GM18870 (cell line): ENCODE measurements around the gene CD69.

Experiments
- ATAC-seq: cut with Tn5 transposase; IDR thresholded peaks from one replicate; pipeline ENCODE4 v1.9.1; 2021; ENCODE audit warnings: moderate library complexity; ENCODE audit not compliant: unreplicated experiment

The CD69 gene

DNA sequence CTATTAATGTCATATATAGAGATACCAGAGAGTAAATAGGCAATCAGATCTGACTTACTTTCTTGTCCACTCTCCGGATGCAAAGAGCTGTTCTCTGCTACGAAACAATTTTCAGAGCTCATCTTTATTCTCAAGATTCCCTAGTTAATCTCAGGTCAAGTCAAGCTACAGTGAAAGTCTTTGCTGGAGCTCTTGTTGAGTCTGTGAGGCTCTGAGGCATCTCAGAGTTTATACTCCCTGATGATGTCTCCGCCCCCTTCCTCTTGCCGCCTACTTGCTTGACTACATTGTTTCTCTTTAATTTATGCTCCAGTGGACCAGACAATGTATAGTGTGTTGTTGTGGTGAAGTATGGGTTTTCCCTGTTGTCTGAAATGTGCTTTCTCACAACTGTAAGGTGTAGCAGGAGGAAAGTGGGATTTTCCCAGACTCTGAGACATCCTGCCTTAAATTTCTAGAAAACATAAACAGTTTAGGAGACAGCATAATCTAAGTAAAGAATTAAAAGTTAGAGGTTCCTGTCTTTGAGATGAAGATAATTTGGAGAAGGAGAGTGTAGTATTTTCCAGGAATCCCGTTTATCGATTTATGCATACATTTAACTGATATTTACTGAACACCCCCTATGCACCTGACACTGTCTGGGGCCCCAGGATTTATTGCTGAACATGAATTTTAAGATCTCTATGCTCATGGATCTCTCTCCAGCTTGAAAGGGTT, at the start of gene CD69:
Gene CD69 (minus strand): TSS at position 203 of the 720 bp plus-strand sequence. CDS start 81 bp downstream, at position 122.
- peak; percentile 32 for ATAC-seq

DNA sequence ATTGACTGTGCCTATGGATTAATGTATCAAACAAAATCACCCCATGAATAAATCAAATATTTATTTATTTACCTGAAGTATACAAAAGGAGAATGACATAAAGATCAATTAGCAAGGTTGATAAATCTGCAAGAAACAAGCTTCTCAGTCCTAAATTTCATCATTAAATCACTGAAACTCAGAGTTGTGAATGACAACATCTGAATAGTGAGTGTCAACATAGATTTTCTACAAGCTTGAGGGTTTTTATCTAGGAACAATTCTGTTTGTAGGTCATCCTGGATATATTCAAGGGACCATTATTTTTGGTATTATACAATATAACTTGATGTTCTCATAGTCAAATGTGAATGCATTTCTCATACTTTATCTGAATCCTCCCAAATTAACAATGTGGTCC, 49.2 kb upstream of the CD69 start:
- no peak for ATAC-seq

DNA sequence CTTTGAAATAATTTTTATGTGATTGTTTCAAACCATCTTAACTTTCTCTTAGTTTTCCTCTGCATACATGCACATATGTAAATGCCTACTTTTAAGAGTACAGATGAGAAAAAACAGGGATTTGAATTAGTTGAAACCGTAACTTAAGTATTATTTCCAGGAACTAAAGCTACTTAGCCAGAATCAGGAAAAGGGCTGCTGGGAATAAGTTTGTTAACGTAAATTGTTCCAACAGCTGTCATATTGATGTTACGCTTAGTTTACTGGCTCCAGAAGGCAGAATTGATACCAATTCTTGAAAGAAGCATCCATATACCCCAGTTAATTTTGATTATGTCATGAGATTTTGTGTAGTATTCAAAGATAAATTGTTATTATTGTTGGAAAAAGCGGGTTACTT, 48.6 kb upstream of the CD69 start:
- no peak for ATAC-seq

DNA sequence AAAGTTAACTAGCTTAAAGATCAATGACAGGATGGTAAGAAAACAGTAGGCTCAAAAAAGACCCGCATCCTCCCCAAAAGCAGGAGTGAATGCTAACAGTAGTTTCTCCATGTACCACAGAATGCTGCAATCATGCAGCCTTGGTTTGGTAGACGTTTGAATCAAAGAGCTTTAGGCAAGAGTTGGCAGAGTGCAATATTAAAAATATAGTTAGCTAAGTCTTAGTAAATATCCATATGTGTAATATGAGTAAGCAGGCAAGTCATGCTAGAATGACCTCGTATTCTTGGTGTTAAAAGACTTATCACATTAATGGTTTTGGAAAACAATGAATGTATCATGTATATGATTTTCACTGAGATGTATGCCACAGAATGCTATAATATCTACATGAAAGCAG, 47.8 kb upstream of the CD69 start:
- no peak for ATAC-seq

DNA sequence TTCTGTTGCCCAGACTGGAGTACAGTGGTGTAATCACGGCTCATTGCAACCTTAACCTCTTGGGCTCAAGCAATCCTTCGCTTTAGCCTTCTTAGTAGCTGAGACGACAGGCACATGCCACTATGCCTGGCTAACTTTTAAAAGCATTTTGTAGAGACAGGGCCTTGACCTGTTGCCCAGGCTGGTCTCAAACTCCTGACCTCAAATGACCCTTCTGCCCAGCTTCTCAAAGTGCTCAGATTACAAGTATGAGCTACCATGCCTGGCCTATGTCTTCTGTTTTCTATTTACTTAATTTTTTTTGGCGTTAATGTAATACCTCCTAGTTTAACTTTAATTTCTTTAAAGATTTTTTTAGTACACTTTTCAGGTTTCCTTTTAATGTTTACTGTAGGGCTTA, 46.0 kb upstream of the CD69 start:
- ATAC-seq = no peak

DNA sequence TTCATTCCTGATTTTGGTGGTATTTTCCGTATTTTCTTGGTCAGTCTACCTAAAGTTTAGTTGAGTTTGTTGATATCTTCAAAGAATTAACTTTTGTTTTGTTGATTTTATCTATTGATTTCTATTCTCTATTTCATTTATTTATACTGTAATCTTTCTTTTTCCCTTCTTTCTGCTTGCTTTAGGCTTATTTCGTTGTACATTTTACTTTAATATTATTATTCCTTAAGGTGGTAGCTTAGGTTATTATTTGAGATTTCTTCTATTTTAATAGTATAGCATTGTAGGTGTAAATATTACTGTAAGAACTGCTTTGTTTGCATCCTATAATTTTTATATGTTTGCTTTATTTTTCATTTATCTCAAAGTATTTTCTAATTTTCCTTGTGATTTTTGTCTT, 45.2 kb upstream of the CD69 start:
- no peak for ATAC-seq

DNA sequence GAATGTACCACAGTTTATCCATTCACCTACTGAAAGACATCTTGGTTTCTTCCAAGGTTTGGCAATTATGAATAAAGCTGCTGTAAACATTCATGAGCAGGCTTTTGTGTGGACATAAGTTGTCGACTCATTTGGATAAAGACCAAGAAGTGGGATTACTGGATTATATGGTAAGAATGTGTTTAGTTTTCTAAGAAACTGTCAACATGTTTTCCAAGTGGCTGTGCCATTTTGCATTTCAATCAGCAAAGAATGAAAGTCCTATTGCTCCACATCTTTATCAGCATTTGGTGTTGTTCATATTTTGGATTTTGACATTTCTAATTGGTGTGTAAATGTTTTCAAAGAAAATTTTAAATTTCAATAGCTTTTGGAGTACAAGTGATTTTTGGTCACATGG, 39.3 kb upstream of the CD69 start:
- no peak for ATAC-seq

DNA sequence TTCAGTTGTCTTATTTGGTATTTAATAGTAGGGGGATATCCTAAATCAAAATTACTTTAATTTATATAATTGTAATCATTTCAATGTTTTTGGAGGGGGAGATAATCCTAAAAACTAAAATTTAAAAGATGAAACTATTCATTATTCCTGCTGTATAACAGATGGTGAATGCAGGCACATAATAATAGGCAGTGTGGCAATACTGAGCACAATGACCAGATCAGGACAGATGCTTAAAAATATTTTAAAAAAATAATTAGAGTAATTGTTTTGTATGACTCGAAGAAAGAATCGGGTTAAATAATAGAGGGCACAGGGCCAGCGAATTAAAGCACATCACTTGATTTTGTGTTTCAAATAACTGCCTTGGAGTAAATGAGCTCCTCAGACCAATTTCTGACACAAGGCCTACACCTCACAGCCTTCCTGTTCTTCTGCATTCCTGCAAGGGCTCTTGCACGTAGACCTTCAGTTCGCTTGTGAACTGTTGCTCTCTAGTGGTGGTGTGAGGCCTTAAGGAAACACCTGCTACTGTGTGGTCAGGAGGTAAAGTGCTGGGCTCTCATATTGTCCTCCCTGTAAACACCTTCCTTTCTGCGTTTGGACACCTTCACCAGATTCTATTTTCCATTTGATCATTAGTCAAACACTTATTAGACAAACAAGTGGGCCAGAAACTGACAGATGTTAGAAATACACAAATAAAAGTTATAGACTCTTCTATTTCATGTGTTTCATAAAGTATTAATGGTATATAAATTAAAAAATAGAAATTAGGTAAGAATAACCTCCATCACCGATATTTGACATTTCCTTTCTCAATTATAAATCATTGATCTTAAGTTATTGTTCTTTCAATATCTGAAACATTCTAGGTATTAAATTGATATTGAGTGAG, 37.3 kb upstream of the CD69 start:
- peak; percentile 82 for ATAC-seq

DNA sequence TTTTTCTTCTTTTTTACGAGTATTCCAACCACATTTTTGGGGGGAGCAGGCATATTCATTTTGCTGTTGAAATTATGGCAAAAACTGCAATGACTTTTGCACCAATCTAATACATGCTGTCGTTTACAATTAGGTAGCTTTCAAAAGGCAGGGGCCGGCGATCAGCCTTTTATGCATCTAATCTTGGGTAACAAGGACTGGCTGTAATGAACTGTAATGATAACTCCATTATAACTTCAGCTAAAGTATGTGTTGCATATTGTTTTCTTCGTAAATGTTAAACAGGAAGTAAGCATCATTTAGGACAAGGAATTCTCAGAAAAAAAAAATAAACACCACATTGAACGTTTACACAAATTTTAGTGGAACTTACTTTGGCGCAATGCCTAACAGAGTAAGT, 36.3 kb upstream of the CD69 start:
- ATAC-seq = no peak

DNA sequence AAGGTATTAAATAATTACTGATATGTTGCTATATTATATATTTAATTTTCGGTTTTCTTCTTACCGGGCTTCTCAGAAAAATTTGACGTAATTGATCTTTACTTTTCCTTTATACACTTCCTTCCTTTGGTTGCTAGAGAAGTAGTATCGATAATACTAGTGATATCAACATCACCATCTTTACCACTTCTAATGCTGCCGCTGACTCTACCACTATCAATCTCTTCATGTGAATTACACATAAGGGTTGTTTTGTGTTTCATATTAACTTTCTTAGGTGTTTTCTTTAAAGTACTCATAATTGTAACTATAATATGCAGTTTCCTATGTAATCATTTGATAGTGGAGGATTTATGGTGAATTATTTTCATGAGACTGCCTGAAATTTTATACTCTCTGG, 35.6 kb upstream of the CD69 start:
- no peak for ATAC-seq

DNA sequence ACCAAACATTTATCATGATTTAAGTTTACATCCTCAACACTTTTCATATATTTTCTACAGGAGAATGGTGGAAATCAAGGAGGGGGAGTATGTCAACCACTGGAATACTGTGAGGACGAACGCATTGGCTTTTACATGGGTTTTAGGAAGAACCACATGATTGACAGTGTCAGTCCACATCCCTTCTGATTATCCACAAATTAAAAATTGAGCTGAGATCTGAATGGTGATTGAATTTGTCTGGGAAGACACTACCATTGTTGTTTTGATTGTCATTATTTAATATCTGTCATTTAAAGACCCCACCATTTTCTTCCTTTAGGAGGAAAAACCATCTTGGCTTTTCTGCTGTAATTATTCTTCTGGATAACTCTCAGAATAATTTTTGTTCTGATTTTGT, 35.2 kb upstream of the CD69 start:
- ATAC-seq = no peak

DNA sequence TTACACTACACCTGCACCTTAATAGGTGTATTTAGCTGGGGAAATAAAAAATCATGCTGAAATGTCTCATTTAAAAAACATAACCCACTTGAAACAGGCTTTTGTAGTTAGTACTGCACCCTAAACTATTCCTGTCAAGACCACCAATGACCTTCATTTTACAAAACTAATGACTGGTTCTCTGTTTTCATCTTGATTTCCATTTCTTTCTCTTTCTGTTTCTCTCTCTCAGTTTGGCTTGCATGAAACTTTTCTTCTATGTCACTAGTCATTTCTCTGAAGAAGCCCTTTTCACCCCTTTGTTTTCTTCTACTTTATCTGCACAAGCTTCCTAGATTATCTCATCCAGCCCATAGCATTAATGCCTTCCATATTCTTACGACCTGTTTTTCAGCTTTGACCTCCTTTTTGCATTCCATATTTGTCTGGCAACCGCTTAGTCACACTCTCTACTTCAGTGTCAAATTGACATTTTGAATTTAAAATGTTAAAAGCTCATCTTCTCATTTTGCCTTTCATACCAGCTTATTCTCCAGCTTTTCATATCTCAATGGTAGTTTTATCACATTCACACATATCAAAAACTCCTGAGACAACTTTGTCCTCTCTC, 33.9 kb upstream of the CD69 start:
- peak; percentile 48 for ATAC-seq

DNA sequence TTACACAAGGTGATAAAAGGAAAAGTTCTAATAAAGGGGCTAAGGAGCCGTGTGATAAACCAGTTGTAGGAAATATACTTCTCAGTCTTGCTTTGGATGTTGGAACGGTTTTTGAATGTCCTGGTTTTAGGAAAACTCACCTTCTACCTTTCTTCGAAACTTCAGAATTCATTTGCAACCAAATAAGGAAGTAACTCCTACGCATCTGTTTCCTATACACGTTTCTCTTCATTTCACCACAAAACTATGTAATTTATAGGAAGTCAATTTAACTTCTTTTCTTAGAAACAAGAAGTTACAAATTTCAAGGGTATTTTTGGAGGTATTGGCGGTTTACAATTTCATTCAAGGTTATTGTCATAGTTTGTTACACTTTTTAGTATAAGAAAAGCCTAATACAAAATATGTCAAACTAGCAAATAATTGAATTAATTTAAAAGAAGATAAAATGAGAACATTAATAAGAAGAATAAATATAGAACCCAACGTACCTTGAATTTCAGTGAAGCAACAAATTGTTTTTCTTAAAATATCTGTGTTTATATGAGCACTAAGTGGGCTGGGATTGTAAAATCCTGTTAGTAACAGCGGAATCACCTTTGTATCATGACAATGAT, 33.2 kb upstream of the CD69 start:
- no peak for ATAC-seq

DNA sequence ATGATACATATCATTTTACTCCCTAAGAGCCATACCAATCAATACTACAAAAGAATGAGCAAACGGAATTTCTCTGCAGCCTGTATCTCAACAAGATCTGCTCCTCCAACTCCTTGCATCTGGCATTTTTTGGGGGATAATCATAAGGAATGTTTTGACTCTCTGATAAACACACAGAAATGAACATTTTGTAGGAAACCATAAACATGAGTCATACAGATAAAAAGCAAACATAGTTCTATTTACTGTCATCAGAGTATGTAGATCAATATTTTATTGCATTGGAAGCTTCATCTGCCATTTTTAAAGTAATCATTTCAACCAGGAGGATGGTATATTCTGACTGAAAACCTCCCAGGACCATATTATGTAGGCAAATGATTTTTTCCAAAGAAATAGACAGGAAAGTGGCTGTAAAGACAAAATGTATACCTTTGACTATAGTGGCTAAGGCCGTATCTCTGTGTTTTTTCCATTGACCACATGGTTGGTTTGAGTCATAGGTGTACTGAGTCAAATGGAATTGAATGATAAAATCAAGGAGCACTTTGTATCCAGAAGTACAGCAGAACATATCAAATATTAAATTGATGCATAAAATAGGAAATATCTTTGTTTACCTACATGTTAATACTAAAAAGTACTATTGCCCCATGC, 32.4 kb upstream of the CD69 start:
- ATAC-seq = no peak

DNA sequence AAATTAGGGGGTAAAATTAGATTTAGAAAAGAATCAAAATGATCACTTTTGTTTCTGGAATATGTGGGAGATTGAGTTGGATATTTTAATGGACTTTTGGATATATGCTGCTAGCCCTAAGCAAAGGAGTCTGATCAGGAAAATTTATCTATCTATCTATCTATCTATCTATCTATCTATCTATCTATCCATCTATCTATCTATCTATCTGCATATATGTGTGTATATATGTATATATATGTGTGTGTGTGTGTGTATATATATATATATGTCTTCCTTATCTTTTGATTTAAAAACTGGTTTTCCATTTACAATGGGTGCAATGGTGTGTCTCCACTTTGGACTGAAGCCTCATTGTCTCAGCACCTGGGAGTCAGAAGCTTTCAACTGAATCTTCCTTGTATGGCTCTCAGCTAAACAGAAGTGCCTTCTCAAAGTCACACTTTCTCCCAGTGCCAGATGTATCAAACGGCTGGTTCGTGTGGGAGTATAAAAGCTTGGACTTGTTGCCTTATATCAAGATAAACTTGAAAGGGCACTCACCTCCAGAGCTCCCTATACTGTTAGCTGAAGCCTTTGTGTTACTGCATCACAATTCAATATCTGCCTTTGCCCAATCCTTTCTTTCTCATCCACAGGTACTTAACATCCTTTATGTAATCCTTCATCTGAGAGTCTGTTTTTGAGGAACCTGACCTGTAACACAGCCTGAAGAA, 31.6 kb upstream of the CD69 start:
- ATAC-seq = no peak

DNA sequence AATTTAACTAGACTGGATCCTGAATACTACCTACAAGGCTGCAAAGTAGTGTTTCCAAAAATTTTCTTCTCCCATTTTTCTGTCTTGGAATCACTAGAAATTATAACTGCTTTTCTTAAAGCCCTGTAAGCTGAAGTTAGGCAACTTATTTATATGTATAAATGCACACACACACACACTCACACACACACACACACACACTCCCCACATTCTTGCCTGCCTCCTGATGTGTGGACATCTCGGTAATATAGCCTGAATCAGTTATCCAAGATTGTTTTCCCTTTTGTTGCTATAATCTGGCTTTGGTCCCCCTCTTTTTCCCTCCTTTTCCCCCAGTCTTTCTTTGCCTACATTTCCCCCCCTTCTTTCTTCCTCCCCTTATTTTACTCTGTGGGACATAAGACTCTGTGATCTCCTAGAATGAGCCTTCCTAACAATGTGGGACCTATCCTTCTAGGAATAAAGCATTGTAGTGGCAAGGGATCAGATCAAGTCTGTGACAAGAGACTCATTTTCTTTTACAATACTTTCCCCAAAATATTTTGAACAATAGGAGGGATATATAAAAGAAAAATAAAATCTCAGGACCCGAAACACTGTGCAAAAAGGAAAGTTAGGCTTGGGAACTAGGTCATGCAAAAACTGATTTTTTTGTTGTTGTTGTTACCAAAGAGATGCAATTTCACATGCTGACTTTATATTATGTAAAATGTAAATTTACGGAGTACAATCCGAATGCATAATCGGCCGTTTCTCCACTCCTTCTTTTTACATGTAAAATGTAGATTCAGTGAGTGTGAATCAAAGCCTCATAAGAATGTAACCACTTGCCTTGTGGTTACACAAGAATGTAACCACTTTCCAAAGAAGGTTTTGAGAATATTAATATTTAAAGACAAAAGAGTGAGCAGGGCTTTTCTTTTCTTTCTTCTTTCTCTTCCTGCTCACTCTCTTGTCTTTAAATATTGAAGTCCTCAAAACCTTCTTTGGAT, 26.3 kb upstream of the CD69 start:
- ATAC-seq = no peak

DNA sequence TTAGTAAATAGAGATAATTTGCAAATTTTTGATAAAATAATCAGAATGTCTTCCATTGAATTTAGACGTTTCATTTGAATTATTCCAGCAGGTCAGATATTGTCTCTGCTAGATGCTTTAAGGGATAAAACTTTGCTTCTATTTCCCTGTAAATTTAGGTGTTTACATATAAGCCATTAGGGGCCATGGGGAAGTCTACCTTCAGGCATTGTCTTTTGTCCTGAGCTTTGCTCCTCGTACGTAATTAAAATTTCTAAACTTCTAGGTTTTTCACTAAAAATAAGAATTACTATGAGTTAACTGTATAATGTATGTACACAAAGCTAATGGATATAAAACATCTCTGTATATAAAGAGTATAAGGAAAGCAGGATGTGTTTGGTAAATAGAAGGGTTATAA, 24.1 kb upstream of the CD69 start:
- ATAC-seq = no peak

DNA sequence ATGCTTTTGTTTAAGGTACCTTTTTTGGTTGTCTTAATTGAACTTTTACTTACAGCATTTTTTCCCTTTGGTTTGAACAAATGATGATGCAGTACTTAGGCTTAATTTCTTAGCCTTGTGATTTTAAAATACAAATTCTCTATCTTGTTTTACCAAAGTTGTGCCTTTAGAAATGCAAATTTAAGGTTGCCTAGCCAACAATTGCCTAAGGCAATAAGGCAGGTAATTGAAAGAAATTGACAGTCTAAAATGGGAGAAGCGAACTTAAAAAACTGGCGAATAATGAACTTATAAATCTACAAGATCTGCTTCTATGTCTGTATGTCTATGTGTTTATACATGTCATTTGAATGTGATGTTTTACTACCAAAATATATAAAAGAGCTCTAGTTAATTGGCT, 23.6 kb upstream of the CD69 start:
- no peak for ATAC-seq
